Heart left ventricle (tissue), 13 donors: Measurements from ENCODE around the gene FOXP1.

Experiments
- CTCF ChIP-seq, 12 donors: fragments of 200-600 bp; sonication (generic) in 4 of 12; IDR thresholded peaks; one replicate each; pipeline versions ENCODE4 v1.5.0 to v1.8.0; 2018 to 2022; ENCODE audit warnings: antibody characterized with exemption in 12 of 12, mild to moderate bottlenecking in 5 of 12
- POLR2A ChIP-seq, 2 donors: fragments of 450-650 bp; IDR thresholded peaks; one replicate each; pipeline ENCODE4 v1.6.1; 2017; ENCODE audit warnings: antibody characterized with exemption in 2 of 2, mild to moderate bottlenecking in 2 of 2, moderate library complexity in 2 of 2
- donor health status: ischemic (EF 13 %, LVEDD 7.1; RV severe dilation, severe dysfunction).
- donor health status: DM: no; HTN: yes; CAD: no.
- donor health status: DM: no; HTN: no; CAD: no.
- donor health status: ischemic (EF 25% LVEDD 6.9; RV normal size, moderate dysfunction).
- donor health status: ischemic (EF 25% LVEDD 5.7; RV mildly dilated, moderate dysfunction).
- donor health status: ischemic (EF 35%, LVEDD 5.7; RV mildly dilated, moderate dysfunction).
- donor health status: nonischemic (EF 11% LVEDD 7.7; RV severe dilation, severe dysfunction).
- donor health status: DM: yes; HTN: yes; CAD: no.
- donor health status: PGD.
- donor health status: ischemic (EF 29% LVEDD 5.4; RV normal size, mild dysfunction).
- donor health status: nonischemic (EF 23%, LVEDD 6.1; RV moderate dilation, normal function).

- no peak for TF ChIP-seq CTCF (IDR thresholded peaks at IDR 0.05)
- TF ChIP-seq POLR2A (IDR thresholded peaks at IDR 0.05): no peak
Observed at GRCh38 chr3:71092665-71093064, 490.9 kb downstream of the FOXP1 start.
